GM12891 (cell line): Measurements from ENCODE around the gene GALNT10.

Experiments
- DNase-seq: peaks from one replicate; pipeline ENCODE4 v3.0.0; 2011; ENCODE audit warnings: low spot score; ENCODE audit not compliant: insufficient read length
- FAIRE-seq: peaks from 2 replicates; lab custom pipeline; 2011; peaks lifted over from hg19 to GRCh38; lab: Jason Lieb, UNC
- PAX5 ChIP-seq: IDR thresholded peaks from 2 replicates; pipeline ENCODE4 v1.6.1; 2011; ENCODE audit warnings: low read length, moderate library complexity, mild to moderate bottlenecking; ENCODE audit not compliant: insufficient read depth, severe bottlenecking
- POLR2A ChIP-seq: IDR thresholded peaks from 2 replicates; pipeline ENCODE4 v1.6.1; 2011; ENCODE audit warnings: low read depth, low read length, control low read depth
- POLR2AphosphoS5 ChIP-seq: IDR thresholded peaks from 2 replicates; pipeline ENCODE4 v1.6.1; 2011; ENCODE audit warnings: low read depth, low read length, control low read depth
- POU2F2 ChIP-seq: IDR thresholded peaks from 2 replicates; pipeline ENCODE4 v1.6.1; 2011; ENCODE audit warnings: low read depth, mild to moderate bottlenecking, control low read depth, low read length, moderate library complexity
- SPI1 ChIP-seq: IDR thresholded peaks from 2 replicates; pipeline ENCODE4 v1.6.1; 2011; ENCODE audit warnings: low read depth, low read length, control low read depth
- TAF1 ChIP-seq: IDR thresholded peaks from 2 replicates; pipeline ENCODE4 v1.6.1; 2011; ENCODE audit warnings: low read depth, low read length, control low read depth

The GALNT10 gene

DNA sequence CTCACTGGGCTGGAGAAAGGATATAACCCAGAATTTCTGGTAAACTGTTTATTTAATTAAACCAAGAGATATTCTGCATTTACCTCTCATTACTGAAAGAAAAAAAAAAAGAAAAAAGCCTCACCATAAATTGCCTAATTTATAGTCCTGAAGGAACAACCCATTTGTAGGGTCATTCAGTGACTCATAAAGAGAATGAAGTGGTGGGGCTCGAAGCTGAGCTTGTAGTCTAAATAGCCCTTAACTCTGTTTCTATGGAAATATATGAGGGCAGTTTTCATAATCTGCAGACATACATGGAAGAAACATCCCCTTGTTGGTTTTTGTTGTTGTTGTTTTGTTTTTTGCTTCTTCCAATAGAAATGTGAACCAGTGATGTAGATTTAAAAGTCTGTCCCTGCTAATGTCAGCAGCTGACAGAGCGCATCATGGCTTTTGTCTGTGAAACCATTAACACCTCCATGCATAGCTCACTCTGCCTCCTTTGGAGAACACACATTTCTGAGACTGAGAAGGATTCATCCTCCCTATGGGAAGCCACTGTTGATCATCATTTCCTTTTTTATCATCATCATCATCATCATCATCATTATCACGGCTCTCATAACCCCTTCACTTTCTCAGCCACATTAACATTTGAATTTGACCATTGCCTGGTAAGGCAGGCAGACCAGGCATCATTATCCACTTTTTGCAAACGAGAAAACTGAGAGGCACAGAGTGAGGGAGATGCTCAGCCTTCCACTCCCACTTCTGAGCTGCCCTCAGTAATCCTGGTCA, 187.4 kb downstream of the GALNT10 start:
- FAIRE-seq (peak; percentile 55), DNase-seq (no peak)
- no peak for TF ChIP-seq POU2F2
- no peak for TF ChIP-seq PAX5
- TF ChIP-seq POLR2AphosphoS5, result no peak
- no peak for TF ChIP-seq POLR2A
- TF ChIP-seq SPI1, result no peak
- no peak for TF ChIP-seq TAF1

DNA sequence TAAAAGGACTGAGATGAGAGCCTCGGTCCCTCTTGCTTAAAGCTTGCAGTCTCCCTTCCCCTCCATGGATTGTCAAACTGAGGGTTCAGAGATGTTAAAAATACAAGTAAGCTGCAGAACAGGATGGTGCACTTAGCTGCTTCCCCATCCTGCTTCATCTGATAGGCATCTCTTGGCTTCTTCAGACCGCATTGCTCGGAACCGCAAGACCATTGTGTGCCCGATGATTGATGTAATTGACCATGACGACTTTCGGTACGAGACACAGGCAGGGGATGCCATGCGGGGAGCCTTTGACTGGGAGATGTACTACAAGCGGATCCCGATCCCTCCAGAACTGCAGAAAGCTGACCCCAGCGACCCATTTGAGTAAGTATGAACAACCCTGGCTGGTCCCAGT, 189.7 kb downstream of the GALNT10 start:
- DNase-seq (no peak), FAIRE-seq (no peak)
- TF ChIP-seq TAF1, result no peak
- no peak for TF ChIP-seq POU2F2
- no peak for TF ChIP-seq PAX5
- TF ChIP-seq POLR2A, result no peak
- TF ChIP-seq POLR2AphosphoS5, result no peak
- TF ChIP-seq SPI1, result no peak

DNA sequence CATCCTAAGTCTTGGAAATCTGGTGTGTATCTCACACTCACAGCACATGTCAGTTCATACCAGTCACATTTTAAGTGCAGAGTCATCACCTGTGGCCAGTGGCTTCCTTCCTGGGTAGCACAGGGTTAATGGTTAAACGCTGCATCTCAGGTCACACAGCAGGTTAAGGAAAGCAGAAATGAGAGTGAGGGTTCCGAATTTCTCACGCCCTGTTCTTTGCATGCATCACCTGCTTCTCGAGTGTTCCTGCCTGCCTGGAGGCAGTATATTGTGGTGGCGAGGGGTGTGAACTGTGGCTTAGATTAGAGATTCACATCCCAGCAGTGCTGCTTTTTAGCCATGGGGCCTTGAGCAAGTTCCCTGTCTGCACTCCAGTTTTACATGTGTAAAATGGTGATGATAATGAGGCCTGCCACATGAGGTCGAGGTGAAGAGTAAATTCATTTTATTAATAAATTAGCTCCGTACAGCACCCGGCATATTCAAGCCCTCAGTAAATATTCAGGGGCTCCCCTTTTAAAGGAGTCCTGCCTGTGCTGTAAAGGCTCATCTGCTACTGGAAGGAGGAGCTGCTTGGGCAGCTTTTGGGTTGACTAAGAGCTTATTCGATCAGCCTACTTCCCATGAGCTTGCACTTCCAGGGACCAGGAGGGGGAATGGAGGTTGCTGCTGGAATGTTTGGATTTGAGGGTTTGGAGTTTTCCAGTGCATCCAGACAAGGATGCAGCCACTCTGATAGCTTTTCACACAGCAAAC, 194.1 kb downstream of the GALNT10 start:
- peak; percentile 61 for DNase-seq
- peak; percentile 99 for FAIRE-seq
- TF ChIP-seq POLR2AphosphoS5 (no peak), POLR2A (no peak), SPI1 (peak; percentile 96), PAX5 (peak; percentile 87), TAF1 (no peak), POU2F2 (peak; percentile 92)

GRCh38 chr5:154385236-154385512, 194.6 kb downstream of the GALNT10 start:
- no peak for TF ChIP-seq POLR2A
- 0 out of 2 replicates have a peak, but pooled peaks have one; percentile 6 for TF ChIP-seq SPI1
- TF ChIP-seq POU2F2, result no peak
- DNase-seq (no peak), FAIRE-seq (no peak)

GRCh38 chr5:154386952-154387629, 196.6 kb downstream of the GALNT10 start:
- no peak for FAIRE-seq
- TF ChIP-seq PAX5 (no peak), POLR2A (no peak), POLR2AphosphoS5 (no peak), POU2F2 (no peak), TAF1 (no peak), SPI1 (no peak)
- DNase-seq, result no peak

GRCh38 chr5:154388842-154389241, 198.3 kb downstream of the GALNT10 start:
- DNase-seq, result no peak
- no peak for TF ChIP-seq POU2F2
- TF ChIP-seq POLR2AphosphoS5, result no peak
- TF ChIP-seq PAX5, result no peak
- TF ChIP-seq POLR2A, result no peak
- no peak for TF ChIP-seq SPI1
- no peak for TF ChIP-seq TAF1
- no peak for FAIRE-seq

DNA sequence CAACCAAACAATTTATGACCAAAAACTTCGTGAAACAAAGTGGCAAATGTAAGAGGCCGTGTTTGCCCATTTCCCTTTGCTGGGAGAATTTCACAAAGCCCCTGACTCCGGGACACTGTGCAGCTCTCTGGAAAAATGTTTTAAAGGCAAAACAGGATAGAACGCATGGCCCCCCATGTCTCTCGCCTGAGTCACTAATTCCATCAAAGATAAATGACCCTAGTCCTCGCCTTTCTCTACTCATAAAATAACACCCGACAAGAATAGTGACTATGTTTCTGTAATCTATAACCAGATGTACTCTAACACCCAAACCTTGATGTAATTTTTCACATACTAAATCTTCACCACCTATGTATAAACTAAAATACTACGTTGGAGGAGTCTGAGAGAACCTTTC, 199.6 kb downstream of the GALNT10 start:
- no peak for DNase-seq
- no peak for FAIRE-seq
- TF ChIP-seq SPI1 (no peak), POLR2A (no peak), TAF1 (no peak), POU2F2 (no peak), PAX5 (no peak), POLR2AphosphoS5 (no peak)

GRCh38 chr5:154390746-154391359, 200.3 kb downstream of the GALNT10 start:
- FAIRE-seq (no peak), DNase-seq (no peak)
- no peak for TF ChIP-seq POLR2A
- no peak for TF ChIP-seq POU2F2
- no peak for TF ChIP-seq PAX5
- no peak for TF ChIP-seq SPI1
- TF ChIP-seq TAF1, result no peak
- TF ChIP-seq POLR2AphosphoS5, result no peak

- TF ChIP-seq SPI1, result no peak
- TF ChIP-seq POLR2AphosphoS5, result no peak
- TF ChIP-seq POLR2A, result no peak
- TF ChIP-seq TAF1, result no peak
- no peak for TF ChIP-seq PAX5
- no peak for TF ChIP-seq POU2F2
- FAIRE-seq, result no peak
- DNase-seq, result no peak
Observed at GRCh38 chr5:154391788-154392187, 201.3 kb downstream of the GALNT10 start.
